ENCODE measurements around the gene CEP126.

The CEP126 gene

DNA sequence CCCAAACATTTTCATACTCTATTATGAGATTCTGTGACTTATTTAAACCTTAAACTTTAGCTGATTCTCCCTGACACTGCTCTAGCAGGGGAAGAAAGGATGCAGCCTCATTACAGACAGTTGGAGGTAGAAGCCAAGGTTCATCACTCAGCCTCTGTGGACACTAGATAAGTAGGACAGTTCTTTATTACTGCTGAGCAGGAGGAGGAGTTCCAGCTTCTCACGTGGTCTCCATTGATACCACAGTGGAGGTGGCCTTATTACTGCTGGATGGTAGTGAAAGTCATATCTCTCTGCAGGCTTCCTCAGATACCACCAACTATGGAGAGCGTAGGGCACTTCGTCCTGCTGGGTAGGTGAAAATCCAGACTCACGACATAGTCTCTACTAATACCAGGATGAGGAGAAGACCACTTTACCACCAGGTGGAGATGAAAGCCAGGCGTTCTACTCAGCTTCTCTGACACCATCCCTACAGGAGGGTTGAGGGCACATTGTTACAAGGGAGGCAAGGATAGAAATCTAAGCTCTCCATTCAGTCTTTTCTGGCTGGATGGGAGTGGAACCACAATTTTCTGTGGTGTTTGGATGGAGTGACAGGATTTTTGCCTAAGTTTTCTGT is 14.6 kb downstream of the CEP126 start:
- DNase-seq (ENCODE audit: low read depth in 2 of 2): no peak
- TF ChIP-seq, protein P1, sequence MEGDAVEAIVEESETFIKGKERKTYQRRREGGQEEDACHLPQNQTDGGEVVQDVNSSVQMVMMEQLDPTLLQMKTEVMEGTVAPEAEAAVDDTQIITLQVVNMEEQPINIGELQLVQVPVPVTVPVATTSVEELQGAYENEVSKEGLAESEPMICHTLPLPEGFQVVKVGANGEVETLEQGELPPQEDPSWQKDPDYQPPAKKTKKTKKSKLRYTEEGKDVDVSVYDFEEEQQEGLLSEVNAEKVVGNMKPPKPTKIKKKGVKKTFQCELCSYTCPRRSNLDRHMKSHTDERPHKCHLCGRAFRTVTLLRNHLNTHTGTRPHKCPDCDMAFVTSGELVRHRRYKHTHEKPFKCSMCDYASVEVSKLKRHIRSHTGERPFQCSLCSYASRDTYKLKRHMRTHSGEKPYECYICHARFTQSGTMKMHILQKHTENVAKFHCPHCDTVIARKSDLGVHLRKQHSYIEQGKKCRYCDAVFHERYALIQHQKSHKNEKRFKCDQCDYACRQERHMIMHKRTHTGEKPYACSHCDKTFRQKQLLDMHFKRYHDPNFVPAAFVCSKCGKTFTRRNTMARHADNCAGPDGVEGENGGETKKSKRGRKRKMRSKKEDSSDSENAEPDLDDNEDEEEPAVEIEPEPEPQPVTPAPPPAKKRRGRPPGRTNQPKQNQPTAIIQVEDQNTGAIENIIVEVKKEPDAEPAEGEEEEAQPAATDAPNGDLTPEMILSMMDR (IDR thresholded peaks at IDR 0.05; ENCODE audit: low read depth, low read length): no peak
- no peak overlapping the region for H3K4me3 ChIP-seq (replicated peaks in 1 of 2; ENCODE audit: low read depth in 2 of 2, low read length in 2 of 2)

DNA sequence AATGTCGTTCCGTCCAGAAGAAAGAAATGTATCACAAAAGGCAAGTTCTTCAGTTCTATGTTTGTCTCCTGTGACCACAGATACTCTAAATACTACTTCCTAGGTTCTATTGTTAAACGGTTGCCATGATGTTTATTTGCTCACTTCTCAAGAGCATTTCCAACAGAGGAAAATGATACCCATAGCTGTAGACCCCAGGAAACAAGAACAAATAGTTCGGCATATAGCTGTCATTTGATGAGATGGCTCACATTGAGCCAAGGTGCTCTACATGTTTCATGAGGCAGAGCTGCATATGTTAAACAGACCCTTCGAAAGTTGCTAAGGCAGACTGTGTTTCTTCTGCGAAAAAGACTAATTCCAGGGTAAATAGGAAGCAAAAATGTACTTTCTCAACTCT is 16.9 kb downstream of the CEP126 start:
- TF ChIP-seq, protein P1 (IDR thresholded peaks at IDR 0.05; ENCODE audit: low read depth, low read length): no peak
- no peak overlapping the region for H3K4me3 ChIP-seq (replicated peaks in 1 of 2; ENCODE audit: low read depth in 2 of 2, low read length in 2 of 2)
- DNase-seq (ENCODE audit: low read depth in 2 of 2): no peak

- no peak for DNase-seq (ENCODE audit: low read depth in 2 of 2)
- TF ChIP-seq, protein P1 (IDR thresholded peaks at IDR 0.05; ENCODE audit: low read depth, low read length): no peak
- no peak overlapping the region for H3K4me3 ChIP-seq (replicated peaks in 1 of 2; ENCODE audit: low read depth in 2 of 2, low read length in 2 of 2)
Observed at GRCh38 chr11:101940901-101941520, 26.2 kb downstream of the CEP126 start.

- H3K4me3 ChIP-seq (replicated peaks in 1 of 2; ENCODE audit: low read depth in 2 of 2, low read length in 2 of 2): no peak overlapping the region
- TF ChIP-seq, protein P1 (IDR thresholded peaks at IDR 0.05; ENCODE audit: low read depth, low read length): no peak
- no peak for DNase-seq (ENCODE audit: low read depth in 2 of 2)
Observed at GRCh38 chr11:101944923-101945322, 30.1 kb downstream of the CEP126 start.

GRCh38 chr11:101945448-101945847 is 30.6 kb downstream of the CEP126 start:
- no peak overlapping the region for H3K4me3 ChIP-seq (replicated peaks in 1 of 2; ENCODE audit: low read depth in 2 of 2, low read length in 2 of 2)
- TF ChIP-seq, protein P1 (IDR thresholded peaks at IDR 0.05; ENCODE audit: low read depth, low read length): no peak
- no peak for DNase-seq (ENCODE audit: low read depth in 2 of 2)

DNA sequence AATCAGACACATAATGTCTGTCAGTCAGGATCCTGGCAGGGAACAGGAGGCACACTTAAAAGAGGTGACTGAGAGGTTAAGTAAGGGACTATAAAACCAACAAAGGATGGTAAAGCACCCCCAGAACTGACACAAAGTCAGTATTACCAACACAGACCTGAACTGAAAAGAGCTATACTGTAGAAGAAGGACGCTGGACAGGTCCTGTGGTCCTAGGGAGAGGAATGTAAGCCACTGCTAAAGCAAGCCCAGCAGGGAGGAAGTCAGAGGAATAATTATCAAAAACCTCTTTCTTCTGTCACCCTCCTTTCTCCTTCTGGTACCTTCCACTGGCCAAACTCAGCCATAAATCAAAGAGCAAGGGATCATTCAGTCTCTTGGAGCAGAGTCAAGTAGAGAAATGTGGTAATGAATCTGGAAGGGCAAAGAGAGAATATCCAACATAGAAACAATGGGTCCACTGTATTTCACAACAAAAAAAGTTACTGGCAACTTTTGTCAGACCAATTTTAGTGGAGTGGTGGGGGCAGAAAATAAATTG is 34.9 kb downstream of the CEP126 start:
- TF ChIP-seq, protein P1 (IDR thresholded peaks at IDR 0.05; ENCODE audit: low read depth, low read length): no peak
- no peak for DNase-seq (ENCODE audit: low read depth in 2 of 2)
- no peak overlapping the region for H3K4me3 ChIP-seq (replicated peaks in 1 of 2; ENCODE audit: low read depth in 2 of 2, low read length in 2 of 2)

Data from cardiac fibroblast (primary cell).